Neural progenitor cell (in vitro differentiated cells): Measurements from ENCODE around the gene MIPEP. TPM values are rescaled to one million over a fixed set of nuclear protein-coding genes. Genes with fewer than 3 reads are reported as not detected.

Experiments
- DNase-seq: peaks from one replicate; pipeline ENCODE4 v3.0.0-alpha.2; 2016; ENCODE audit warnings: low spot score
- H2AFZ ChIP-seq: fragments of 200-600 bp; sonication (generic); replicated peaks from 2 replicates; pipeline ENCODE4 v1.6.1; 2016; ENCODE audit warnings: antibody characterized with exemption
- H3F3A ChIP-seq: fragments of 200-600 bp; sonication (generic); 2 replicates; pipeline ENCODE4 v1.6.1; 2016; ENCODE audit warnings: antibody characterized with exemption, low read depth
- H3K27ac ChIP-seq: fragments of 200-600 bp; sonication (generic); 2 replicates; pipeline ENCODE4 v1.5.1; 2016; ENCODE audit warnings: mild to moderate bottlenecking
- H3K27me3 ChIP-seq: fragments of 200-600 bp; sonication (generic); 2 replicates; pipeline ENCODE4 v1.6.1; 2016; ENCODE audit warnings: mild to moderate bottlenecking, moderate library complexity
- H3K36me3 ChIP-seq: fragments of 200-600 bp; sonication (generic); 2 replicates; pipeline ENCODE4 v1.5.1; 2016
- H3K4me1 ChIP-seq: fragments of 200-600 bp; sonication (generic); 2 replicates; pipeline ENCODE4 v1.6.1; 2016; ENCODE audit warnings: mixed run types
- H3K4me2 ChIP-seq: fragments of 200-600 bp; sonication (generic); 2 replicates; pipeline ENCODE4 v1.6.1; 2016
- H3K4me3 ChIP-seq: fragments of 200-600 bp; sonication (generic); 2 replicates; pipeline ENCODE4 v1.5.1; 2016
- H3K79me2 ChIP-seq: fragments of 200-600 bp; sonication (generic); 2 replicates; pipeline ENCODE4 v1.6.1; 2016; ENCODE audit warnings: low read depth
- H3K9ac ChIP-seq: fragments of 200-600 bp; sonication (generic); 2 replicates; pipeline ENCODE4 v1.6.1; 2016
- H3K9me3 ChIP-seq: fragments of 200-600 bp; sonication (generic); 2 replicates; pipeline ENCODE4 v1.5.1; 2016; ENCODE audit warnings: low read depth
- H4K20me1 ChIP-seq: fragments of 200-600 bp; sonication (generic); 2 replicates; pipeline ENCODE4 v1.6.1; 2016; ENCODE audit warnings: low read depth
- H3K27ac Mint-ChIP-seq: 3 replicates; pipeline ENCODE4 v1.8.0; 2021; ENCODE audit warnings: mixed read lengths
- H3K27me3 Mint-ChIP-seq: 2 replicates; pipeline ENCODE4 v1.8.0; 2022; ENCODE audit warnings: low read depth, mild to moderate bottlenecking, inconsistent platforms, moderate library complexity, mixed read lengths; ENCODE audit not compliant: insufficient read depth
- H3K36me3 Mint-ChIP-seq: 3 replicates; pipeline ENCODE4 v1.8.0; 2021; ENCODE audit warnings: mixed read lengths
- H3K4me1 Mint-ChIP-seq: 3 replicates; pipeline ENCODE4 v1.8.0; 2021; ENCODE audit warnings: mixed read lengths
- H3K4me3 Mint-ChIP-seq: 3 replicates; pipeline ENCODE4 v1.8.0; 2021; ENCODE audit warnings: mild to moderate bottlenecking, moderate library complexity, mixed read lengths
- H3K9me3 Mint-ChIP-seq: 3 replicates; pipeline ENCODE4 v1.8.0; 2020; ENCODE audit warnings: mixed read lengths
- EZH2 ChIP-seq: fragments of 200-600 bp; sonication (generic); IDR thresholded peaks from 2 replicates; pipeline ENCODE4 v1.6.1; 2017; ENCODE audit warnings: antibody characterized with exemption, mild to moderate bottlenecking, moderate library complexity
- EZH2phosphoT487 ChIP-seq: fragments of 200-600 bp; sonication (generic); IDR thresholded peaks from 2 replicates; pipeline ENCODE4 v1.6.1; 2017; ENCODE audit warnings: antibody characterized with exemption
- total RNA-seq: library from RNA; depleted of rRNA; stranded (reverse); fragments of >200 nt; gene quantifications from 2 replicates; pipeline ENCODE4 v1.2.3, GENCODE V29; 2015; ENCODE audit warnings: low replicate concordance
- TF ChIP-seq, protein P1 (sequence below): fragments of 200-600 bp; sonication (generic); IDR thresholded peaks from 2 replicates; pipeline ENCODE4 v1.5.1; 2017; ENCODE audit warnings: antibody characterized with exemption, mild to moderate bottlenecking

Gene MIPEP
- total RNA-seq, 1 donor from 2014 or later: 22.8 TPM

DNA sequence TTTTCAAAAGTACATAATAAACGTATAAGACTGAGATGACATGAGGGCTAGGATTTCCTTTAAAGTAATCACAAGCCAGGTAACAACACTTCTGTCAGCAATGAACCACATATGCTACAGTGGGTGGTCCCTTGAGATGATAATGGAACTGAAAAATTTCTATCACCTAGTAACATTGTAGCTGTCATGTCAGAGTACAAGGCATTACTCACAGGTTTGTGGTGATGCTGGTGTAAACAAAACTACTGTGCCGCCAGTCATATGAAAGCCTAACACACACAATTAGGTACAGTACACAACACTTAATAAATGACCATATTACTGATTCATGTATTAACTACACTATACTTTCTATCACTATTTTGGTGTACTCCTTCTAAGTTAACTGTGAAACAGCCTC is 36.8 kb downstream of the MIPEP start:
- TF ChIP-seq EZH2: no peak
- TF ChIP-seq, protein P1, sequence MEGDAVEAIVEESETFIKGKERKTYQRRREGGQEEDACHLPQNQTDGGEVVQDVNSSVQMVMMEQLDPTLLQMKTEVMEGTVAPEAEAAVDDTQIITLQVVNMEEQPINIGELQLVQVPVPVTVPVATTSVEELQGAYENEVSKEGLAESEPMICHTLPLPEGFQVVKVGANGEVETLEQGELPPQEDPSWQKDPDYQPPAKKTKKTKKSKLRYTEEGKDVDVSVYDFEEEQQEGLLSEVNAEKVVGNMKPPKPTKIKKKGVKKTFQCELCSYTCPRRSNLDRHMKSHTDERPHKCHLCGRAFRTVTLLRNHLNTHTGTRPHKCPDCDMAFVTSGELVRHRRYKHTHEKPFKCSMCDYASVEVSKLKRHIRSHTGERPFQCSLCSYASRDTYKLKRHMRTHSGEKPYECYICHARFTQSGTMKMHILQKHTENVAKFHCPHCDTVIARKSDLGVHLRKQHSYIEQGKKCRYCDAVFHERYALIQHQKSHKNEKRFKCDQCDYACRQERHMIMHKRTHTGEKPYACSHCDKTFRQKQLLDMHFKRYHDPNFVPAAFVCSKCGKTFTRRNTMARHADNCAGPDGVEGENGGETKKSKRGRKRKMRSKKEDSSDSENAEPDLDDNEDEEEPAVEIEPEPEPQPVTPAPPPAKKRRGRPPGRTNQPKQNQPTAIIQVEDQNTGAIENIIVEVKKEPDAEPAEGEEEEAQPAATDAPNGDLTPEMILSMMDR: no peak
- TF ChIP-seq EZH2phosphoT487: no peak
- Histone ChIP-seq H3K4me3 (no peak overlapping the region), H2AFZ (no peak overlapping the region), H3K27ac (no peak overlapping the region), H3F3A (peaks cover 11% of the 10 kb centered on the region), H4K20me1 (no peaks in the 10 kb centered on the region), H3K9me3 (no peaks in the 10 kb centered on the region), H3K27me3 (no peaks in the 10 kb centered on the region), H3K4me1 (peaks cover 8% of the 10 kb centered on the region), H3K36me3 (no peaks in the 10 kb centered on the region), H3K4me2 (no peak overlapping the region), H3K9ac (no peak overlapping the region), H3K79me2 (no peaks in the 10 kb centered on the region)
- H3K4me1 Mint-ChIP-seq: no peaks in the 10 kb centered on the region
- peaks cover 11% of the 10 kb centered on the region for H3K36me3 Mint-ChIP-seq
- H3K4me3 Mint-ChIP-seq: no peak overlapping the region
- no peak overlapping the region for H3K27ac Mint-ChIP-seq
- H3K9me3 Mint-ChIP-seq: no peaks in the 10 kb centered on the region
- no peak for DNase-seq
- no peaks in the 10 kb centered on the region for H3K27me3 Mint-ChIP-seq

DNA sequence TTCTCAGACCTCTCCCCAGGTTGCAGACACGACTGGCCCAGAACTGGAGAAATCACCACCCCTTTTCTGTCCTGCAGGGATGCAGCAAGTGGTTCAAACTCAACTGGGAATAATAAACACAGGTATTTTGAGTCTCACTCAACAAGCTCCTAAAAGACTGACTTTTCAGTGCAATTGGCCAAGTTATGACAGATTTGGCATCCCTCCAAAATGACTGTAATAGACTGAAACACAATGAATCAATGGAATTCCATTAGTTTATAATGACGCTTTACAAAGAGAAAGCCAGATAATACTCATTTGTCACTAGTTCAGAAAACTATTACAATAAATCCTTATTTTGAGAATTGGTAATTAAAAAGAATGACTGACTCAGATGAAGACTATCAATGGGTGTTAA is 38.1 kb downstream of the MIPEP start:
- H3K36me3 ChIP-seq: no peaks in the 10 kb centered on the region
- H2AFZ ChIP-seq: no peak overlapping the region
- Mint-ChIP-seq H3K4me1 (no peaks in the 10 kb centered on the region), H3K36me3 (peaks cover 9% of the 10 kb centered on the region), H3K9me3 (no peaks in the 10 kb centered on the region), H3K27ac (no peak overlapping the region), H3K4me3 (no peak overlapping the region), H3K27me3 (no peaks in the 10 kb centered on the region)
- H3K4me1 ChIP-seq: peaks cover 8% of the 10 kb centered on the region
- TF ChIP-seq EZH2phosphoT487: no peak
- H3K27ac ChIP-seq: no peak overlapping the region
- H3K27me3 ChIP-seq: no peaks in the 10 kb centered on the region
- DNase-seq: no peak
- H3F3A ChIP-seq: peaks cover 10% of the 10 kb centered on the region
- H3K4me3 ChIP-seq: no peak overlapping the region
- H3K9me3 ChIP-seq: no peaks in the 10 kb centered on the region
- H4K20me1 ChIP-seq: no peaks in the 10 kb centered on the region
- H3K4me2 ChIP-seq: peak overlapping the region; percentile 11
- H3K79me2 ChIP-seq: no peaks in the 10 kb centered on the region
- H3K9ac ChIP-seq: no peak overlapping the region

DNA sequence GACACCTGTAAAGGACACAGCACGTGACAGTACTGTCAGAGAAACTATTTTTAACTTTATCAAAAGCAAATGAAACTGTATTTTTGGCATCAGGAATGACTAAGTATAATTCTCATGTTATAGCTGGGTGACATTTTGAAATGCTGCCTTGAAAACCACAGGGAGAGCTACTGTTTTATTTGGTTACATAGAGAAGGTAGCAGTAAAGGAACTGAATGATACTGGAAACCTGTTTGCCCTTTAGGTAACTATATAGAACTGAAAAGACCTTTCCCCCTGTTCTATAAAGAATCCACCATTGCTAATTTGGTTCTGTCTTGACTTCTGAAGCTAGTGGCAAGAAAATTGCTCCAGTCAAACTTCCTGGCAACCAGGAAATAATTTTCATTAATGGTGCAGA is 39.1 kb downstream of the MIPEP start:
- no peak overlapping the region for H3K4me3 ChIP-seq
- no peak overlapping the region for H3K27ac ChIP-seq
- Mint-ChIP-seq H3K4me3 (no peak overlapping the region), H3K9me3 (no peaks in the 10 kb centered on the region), H3K27me3 (no peaks in the 10 kb centered on the region), H3K4me1 (peaks cover 2% of the 10 kb centered on the region), H3K27ac (no peak overlapping the region), H3K36me3 (peaks cover 3% of the 10 kb centered on the region)
- no peak for DNase-seq
- no peaks in the 10 kb centered on the region for H3K36me3 ChIP-seq
- peaks cover 8% of the 10 kb centered on the region for H3K4me1 ChIP-seq
- H3K9me3 ChIP-seq: no peaks in the 10 kb centered on the region
- TF ChIP-seq, protein P1: no peak
- TF ChIP-seq EZH2phosphoT487: no peak
- TF ChIP-seq EZH2: no peak
- H3K4me2 ChIP-seq: no peak overlapping the region
- H3K9ac ChIP-seq: no peak overlapping the region
- H3K79me2 ChIP-seq: no peaks in the 10 kb centered on the region
- no peaks in the 10 kb centered on the region for H4K20me1 ChIP-seq
- peaks cover 6% of the 10 kb centered on the region for H3F3A ChIP-seq
- H2AFZ ChIP-seq: no peak overlapping the region
- no peaks in the 10 kb centered on the region for H3K27me3 ChIP-seq

DNA sequence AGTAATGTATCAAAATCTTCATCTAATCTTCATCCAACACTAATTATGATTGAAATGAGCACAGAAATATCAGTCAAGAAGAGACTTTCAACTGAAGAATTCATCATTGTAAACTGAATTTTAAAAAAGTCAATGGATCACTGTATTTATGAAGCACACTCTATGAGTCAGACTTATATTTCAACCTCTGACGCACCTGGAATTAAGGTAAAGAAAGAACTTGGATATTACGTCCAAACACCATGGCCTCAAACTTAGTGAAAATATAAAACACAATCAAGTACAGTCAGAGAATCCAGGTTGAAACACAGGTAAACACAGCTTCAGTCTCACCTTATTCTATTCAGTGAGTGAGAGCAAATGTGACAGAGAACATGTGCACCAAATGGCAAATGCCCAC is 39.5 kb downstream of the MIPEP start:
- Histone ChIP-seq H3F3A (peaks cover 6% of the 10 kb centered on the region), H3K79me2 (no peaks in the 10 kb centered on the region), H3K27ac (no peak overlapping the region), H3K36me3 (no peaks in the 10 kb centered on the region), H3K9me3 (no peaks in the 10 kb centered on the region), H3K27me3 (no peaks in the 10 kb centered on the region), H4K20me1 (no peaks in the 10 kb centered on the region), H2AFZ (no peak overlapping the region), H3K9ac (no peak overlapping the region), H3K4me1 (peaks cover 8% of the 10 kb centered on the region), H3K4me3 (no peak overlapping the region), H3K4me2 (no peak overlapping the region)
- Mint-ChIP-seq H3K4me1 (peaks cover 2% of the 10 kb centered on the region), H3K27ac (no peak overlapping the region), H3K4me3 (no peak overlapping the region), H3K27me3 (no peaks in the 10 kb centered on the region), H3K36me3 (peaks cover 3% of the 10 kb centered on the region), H3K9me3 (no peaks in the 10 kb centered on the region)
- no peak for DNase-seq
- TF ChIP-seq, protein P1: no peak
- TF ChIP-seq EZH2phosphoT487 (no peak), EZH2 (no peak)
